Measurements from ENCODE around the gene HSP90B1.

GRCh38 chr12:103933237-103933636 lies 3.0 kb downstream of the HSP90B1 start:
- TF ChIP-seq POLR2A (IDR thresholded peaks at IDR 0.05) (no peak), POLR2AphosphoS5 (IDR thresholded peaks at IDR 0.05) (no peak)

All from sigmoid colon (tissue), 4 donors.